ENCODE measurements around the gene IRF2BPL. TPM values are rescaled to one million over a fixed set of nuclear protein-coding genes. Genes with fewer than 3 reads are reported as not detected.

The IRF2BPL gene
- total RNA-seq, 1 donor from 2014 or later: 40.0 TPM

DNA sequence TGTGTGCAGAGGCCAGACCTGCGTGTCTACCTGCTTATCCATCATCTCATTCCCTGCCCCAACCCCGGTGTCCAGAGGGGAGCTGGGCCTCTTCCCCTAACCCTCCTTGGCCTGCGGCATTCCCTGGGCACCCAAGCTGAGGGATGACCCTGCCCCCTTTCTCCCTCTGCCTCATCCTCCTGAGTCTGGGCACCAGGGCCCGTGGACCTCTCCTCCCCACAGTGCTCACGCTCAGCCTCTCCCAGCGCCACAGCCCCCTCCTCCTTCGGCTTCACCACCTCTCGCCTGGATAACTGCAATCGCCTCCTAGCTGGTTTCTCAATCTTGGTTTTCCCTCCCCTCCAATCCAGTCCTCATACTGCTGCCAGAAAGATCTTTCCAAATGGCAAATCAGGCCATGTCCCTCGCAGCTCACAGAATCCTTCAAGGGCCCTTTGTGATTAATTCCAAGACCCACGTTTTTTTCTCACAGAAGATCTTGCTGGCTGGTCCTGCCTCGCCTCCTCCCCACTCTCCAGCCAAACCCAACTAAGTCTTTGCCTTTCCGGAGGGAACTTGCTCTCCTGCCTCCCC lies 16.2 kb downstream of the IRF2BPL start:
- DNase-seq (ENCODE audit: low spot score): no peak

DNA sequence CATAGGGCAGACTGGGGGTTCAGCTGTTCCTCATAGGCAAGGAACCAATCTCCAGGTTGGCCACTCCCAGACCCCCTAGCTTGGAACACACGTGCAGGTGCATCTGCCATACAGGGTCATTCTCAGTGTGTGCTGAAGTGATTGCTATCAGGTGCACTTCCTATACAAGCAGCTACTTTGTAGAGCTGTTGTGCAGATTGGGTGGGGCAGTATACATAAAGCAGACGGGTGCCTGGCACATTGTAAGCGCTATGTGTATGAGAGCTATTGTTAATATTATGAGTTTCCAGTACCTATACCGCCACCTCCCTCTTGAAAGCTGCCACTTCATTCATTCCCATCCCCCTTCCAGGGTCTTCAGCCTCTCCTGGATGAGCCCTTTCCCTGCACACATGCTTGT lies 17.3 kb downstream of the IRF2BPL start:
- no peak for DNase-seq (ENCODE audit: low spot score)

DNA sequence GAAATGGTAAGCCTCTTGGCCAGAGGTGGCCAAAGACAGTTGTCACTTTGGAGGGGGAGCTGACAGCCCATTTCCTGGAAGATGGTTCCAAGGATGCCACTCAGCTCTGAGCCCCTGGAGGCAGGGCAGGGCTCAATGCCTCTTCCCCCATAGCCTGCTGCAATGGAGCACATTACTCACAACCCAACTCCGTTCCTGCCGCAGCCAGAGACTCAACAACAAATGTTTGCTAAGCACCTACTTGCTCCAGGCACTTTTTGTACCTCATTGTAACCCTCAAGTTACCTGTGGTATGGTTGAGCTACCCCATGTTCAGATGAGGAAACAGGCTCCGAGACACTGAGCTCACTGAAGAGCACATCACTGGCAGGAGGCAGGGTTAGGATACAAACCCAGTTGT lies 19.5 kb downstream of the IRF2BPL start:
- DNase-seq (ENCODE audit: low spot score): no peak

DNA sequence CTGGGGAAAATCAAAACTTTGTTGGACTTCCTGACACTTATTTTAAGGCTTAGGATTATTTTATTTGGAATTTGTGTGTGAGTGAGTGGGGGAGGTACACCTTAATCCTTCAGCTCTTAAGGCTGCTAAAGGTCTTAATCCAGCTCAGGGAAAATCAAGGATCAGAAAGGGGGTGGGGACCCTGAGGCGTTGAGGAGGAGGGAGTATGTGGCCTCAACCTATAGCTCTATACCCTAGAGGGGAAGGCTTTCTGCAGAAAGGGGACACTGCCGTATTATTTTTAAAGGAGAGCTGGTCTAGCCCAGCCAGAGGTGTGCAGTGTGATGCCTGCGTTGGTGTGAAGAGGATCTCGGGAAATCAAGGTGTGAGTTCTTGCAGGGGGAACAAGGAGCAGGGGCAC lies 20.0 kb downstream of the IRF2BPL start:
- DNase-seq (ENCODE audit: low spot score): no peak

DNA sequence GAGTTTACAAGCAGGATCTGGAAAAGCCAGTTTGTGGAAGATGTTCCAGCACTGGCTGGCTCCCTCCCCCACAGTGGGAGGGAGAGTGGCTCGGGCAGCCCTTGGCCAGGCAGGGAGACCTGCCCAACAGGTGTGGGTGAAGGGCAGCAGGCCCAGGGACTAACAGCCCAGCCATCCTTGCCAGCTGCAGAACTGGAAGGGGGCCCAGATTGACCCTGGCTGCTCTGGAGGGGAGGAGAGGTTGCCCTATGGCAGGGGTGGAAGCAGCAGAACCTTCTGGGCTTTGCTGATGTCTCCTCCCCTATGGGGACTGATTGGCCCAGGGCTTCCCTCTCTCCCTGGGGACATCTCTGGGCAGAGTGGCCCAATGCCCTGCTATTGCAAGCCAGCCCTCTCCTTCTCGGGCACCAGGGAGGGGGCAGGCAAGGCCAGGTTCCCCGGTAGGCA lies 20.5 kb downstream of the IRF2BPL start:
- DNase-seq (ENCODE audit: low spot score): peak; percentile 76

DNA sequence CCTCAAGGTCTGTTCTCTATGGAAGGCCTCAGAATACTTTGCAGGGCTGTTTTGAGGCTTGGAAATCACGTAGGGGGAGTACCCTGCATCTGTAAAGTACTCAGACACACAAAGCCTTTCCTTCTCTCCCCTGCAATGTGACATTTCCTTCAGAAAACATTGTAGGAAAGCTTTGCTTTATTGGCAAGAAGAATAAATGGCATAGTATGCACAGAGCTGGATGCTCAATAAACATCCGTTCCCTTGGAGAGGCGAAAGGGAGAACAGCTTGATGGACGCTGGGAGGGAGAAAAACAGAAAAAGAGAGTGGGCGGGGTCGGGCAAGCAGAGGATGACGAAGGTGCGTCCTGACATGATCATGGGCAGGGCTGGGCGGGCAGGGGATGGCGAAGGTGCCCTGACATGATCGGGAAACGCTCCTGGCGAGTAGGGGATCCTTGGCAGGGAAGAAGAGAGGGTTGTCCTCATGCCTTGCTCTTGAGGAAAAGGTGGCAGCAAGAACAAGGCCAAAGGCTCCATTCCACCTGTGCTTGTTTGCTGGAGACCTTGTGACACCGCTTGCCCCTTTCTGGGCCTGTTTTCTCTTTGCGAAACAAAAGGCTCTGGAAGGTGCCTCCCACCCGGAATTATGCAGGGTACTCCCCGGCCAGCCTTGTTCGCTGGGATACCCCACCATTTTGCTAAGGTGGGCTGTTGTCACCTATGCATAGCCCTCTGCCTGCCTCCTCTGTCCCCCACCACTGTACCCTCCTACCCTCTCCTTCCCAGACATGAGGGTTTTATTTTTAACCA lies 21.1 kb downstream of the IRF2BPL start:
- DNase-seq (ENCODE audit: low spot score): peak; percentile 72

DNA sequence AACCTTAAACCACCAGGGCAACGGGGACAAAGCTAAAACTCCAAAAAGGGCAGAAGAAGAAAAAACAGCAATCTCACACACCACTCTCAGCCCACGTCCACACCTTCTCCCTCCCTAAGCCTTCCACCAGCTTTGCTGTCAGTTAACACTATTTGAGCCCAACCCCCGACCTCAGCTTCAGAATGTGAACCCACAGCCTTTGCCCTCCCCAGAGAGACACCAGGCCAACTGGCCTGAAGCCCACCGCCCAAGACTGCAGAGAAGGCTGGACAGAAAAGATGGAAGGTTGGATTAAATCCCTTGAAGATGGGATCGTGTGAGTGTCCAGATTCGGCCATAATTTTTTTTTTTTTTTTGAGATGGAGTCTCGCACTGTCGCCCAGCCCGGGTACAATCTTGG lies 22.4 kb downstream of the IRF2BPL start:
- DNase-seq (ENCODE audit: low spot score): no peak

DNA sequence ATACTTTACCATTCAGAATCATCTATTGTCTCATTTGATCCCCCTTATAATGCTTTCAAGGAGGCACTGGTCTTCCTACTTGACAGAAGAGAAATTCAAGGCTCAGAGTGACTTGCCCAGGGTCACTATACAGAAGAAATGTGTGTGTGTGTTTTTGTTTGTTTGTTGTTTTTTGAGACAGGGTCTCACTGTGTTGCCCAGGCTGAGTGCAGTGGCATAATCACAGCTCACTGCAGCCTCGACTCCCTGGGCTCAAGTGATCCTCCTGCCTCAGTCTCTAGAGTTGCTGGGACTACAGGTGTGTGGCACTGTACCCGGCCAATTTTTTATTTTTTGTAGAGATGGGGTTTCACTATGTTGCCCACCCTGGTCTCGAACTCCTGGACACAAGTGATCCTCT lies 22.9 kb downstream of the IRF2BPL start:
- no peak for DNase-seq (ENCODE audit: low spot score)

DNA sequence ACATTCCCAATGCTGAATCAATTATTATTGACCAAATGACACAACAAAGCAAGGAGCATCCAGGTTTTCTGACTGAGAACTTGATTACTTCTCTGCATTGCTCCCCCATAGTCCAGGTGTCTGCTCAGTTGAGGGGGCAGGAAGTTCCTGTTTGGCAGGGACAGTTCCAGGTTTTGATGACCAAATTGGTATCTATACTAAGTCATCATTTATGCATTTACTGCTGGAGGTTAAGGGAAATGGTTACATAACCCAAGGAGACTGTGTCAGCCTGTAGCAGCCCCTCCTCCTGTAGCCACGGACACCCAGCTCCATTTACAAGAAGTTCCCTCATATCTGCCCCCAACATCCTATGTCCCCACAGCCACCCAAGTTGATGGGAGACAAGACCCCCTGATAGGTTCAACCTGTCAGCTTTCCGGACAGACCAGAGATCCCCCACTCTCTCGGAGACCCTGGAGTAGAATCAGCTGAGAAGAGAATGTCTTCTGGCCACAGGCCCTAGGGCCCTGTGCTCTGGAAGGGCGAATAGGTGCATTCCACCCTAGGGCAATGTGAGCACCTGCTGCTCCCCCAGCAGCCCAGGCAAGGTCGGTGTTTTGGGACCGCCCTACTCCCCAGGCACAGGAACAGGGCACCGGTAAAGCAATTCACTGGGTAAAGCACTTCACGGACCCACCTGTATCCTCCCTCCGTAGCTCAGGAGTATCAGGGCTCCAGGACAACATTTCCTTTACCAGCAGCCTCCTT lies 23.6 kb downstream of the IRF2BPL start:
- DNase-seq (ENCODE audit: low spot score): no peak

DNA sequence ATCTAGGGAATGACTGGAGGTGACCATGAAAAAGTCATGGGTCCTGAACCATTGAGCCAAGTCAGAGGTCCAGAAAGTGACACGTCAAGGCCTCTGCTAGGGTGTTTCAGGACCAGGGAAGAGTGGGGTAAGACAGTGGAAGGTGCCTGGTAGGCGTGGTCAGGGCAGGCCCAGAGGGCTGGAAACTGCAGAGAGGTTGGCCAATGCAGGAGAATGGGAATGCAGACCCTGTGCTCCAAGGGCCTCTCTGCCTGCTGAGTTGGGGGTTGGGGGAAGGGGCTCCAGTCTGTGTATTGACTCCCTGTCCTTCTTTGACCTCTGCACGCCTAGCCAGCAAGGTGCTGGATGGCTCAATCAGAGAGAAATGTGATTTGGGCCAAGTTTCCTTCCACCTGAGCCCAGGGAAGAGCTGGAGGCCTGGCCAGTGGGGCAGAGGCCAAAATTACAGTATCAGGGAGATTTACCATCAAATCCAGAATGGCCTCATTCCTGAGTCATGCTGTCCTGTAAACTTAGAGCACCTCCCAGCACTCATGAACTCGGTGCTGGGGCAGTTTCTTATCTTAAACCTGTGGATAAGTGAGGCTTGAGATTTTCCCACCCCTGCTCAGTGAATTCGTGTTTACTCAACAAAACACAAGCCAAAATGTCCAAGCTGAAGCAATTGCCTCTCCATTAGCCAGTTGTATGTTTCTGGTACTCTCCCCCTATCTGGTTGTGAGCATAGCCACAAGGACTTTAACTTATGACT lies 24.4 kb downstream of the IRF2BPL start:
- peak; percentile 95 for DNase-seq (ENCODE audit: low spot score)

DNA sequence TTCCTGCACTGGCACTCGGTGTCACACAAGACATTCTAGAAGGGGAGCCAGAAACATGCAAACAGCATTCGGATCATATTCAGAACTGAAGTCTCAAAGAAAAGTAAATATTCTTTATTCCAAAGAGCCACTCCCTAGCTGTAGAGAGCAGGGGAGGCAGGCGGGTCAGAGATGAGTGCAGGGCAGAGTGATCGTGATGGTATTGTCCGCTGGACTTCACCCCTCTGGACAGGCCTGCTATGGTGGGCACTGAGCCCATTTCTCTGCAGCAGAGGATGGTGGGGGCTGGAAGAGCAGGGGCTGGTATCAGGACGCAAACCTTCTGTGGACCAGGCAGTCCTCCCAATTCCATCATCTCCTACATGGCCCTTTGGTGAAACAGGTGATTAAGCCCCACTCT lies 25.6 kb downstream of the IRF2BPL start:
- no peak for DNase-seq (ENCODE audit: low spot score)

DNA sequence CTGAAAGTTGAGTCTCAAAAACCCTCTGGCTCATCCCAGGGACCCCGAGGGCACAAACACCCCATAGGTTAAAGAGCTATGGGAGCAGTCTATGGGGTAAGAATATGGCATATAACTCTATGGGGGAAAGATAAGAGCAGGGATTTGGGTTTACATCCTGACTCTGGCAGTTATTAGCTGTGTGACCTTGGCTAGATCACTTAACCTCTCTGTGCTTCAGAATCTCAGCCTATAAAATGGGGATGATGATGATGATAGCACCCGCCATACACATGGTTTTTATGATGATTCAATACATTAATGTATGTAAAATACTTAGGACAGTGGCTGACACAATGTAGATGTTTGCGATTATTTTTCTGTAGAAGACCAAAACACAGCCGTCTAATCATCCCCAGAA lies 26.2 kb downstream of the IRF2BPL start:
- no peak for DNase-seq (ENCODE audit: low spot score)

DNA sequence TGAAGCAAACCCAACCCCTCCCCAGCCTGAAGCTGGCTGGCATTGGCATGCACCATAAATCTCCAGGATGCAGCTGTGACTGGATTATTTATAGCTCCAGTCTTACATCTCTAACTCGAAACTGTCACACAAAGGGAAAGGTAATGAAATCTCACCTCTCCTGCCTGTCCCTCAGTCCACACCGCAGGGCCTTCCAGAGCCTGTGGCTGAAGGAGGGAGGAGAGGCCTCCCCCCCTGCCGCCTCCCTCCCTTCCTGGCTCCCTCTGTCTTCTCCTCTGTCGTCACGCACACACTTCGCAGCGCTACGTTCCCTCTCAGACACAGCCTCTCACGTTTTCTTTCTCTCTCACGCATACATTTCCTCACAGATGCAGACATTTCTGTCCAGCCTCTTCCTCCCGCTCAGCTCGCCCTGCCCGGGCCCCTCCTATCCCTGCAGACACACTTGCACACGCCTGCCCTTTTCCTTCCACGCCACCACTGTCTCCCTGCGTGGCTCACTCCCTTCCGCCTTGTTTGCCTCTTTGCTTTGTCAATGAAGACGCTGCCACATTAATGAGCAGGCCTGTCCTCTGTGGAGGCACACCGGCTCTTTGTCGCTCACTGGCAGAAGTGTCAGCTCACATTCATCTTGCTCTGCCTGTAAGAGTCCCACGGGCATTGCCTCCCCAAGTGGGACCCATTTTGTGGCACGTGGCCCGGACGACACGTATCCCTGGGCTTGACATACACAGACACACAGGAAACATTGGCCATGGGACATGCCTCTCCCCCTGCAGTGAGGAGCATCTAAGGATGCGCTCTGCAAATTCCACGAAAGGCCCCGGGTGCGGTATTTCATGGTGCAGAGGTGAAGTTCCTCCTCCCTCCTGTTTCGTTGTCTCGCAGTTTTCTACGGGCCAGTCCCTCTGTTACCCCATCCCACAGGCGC lies 27.9 kb downstream of the IRF2BPL start:
- peak; percentile 91 for DNase-seq (ENCODE audit: low spot score)

DNA sequence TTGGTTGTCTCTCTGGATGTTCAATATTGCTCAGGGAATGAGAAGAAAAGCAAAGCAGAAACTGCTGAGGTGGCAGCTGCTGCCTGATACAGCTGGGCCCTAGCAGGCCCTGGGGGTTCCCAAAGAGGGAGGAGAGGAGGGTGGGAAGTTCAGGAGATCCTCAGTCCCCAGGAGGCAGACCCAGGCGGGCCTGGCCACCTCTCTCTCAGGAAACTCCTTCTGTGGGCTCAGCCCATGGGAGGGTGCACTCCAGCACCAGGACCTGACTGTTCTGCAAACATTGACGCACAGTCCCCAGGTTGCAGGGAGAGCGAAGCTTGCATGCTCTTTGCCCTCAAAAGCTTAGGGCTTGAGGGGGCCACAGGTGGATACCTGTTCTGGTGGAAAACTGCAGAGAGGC lies 29.6 kb downstream of the IRF2BPL start:
- DNase-seq (ENCODE audit: low spot score): no peak

DNA sequence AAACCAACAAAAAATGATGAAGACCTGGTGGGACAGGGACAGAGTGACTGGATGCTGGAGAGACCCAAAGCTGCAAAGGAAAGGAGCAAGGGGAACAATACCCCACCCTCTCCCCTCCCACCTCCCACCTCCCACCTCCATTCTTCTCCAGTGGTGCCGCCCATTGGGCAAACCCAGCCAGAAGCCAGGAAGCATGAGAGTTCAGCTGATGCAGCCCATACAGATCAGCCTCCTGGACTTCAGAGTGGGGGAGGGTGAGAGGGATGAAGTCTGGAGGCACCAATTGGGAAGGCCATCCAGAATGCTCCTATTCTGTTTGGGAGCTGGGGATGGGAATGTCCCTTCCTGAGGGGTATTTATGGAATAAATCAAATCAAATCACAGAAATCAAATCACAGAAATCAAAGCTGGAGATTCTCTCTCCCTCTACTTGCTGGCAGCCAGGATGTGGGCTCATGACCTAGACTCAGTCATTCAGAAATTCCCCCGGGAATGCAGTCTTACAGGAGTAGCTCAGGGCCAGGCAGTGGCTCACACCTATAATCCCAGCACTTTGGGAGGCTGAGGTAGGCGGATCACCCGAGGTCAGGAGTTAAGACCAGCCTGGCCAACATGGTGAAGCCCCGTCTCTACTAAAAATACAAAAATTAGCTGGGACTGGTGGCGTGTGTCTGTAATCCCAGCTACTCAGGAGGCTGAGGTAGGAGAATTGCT lies 31.1 kb downstream of the IRF2BPL start:
- no peak for DNase-seq (ENCODE audit: low spot score)

DNA sequence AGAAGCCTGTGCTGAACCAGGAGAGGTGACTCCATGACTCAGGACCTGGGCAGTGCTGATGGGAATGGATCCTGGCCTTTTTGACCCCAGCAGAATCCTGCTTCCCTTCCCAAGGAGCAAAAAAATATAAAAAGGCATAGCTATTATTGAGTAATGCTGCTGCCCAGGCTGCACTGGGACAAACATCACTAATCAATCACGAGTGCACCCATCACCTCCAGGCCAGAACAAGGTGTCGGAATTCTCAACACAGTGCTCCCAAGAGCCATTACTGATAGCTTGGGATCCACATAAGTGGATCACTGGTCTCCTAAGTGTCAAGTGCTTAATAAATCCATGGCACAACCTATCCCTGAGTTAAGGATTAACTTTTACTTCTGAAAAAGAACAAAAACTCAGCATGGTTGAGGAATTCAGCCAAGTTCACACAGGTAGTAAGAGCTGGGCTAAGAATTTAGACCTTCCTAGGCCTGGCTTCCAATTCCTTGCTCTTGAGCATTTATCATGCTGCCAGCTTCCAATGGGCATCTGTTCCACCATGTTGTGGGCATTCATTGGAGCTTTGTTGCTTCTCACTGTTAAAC lies 31.9 kb downstream of the IRF2BPL start:
- DNase-seq (ENCODE audit: low spot score): no peak

DNA sequence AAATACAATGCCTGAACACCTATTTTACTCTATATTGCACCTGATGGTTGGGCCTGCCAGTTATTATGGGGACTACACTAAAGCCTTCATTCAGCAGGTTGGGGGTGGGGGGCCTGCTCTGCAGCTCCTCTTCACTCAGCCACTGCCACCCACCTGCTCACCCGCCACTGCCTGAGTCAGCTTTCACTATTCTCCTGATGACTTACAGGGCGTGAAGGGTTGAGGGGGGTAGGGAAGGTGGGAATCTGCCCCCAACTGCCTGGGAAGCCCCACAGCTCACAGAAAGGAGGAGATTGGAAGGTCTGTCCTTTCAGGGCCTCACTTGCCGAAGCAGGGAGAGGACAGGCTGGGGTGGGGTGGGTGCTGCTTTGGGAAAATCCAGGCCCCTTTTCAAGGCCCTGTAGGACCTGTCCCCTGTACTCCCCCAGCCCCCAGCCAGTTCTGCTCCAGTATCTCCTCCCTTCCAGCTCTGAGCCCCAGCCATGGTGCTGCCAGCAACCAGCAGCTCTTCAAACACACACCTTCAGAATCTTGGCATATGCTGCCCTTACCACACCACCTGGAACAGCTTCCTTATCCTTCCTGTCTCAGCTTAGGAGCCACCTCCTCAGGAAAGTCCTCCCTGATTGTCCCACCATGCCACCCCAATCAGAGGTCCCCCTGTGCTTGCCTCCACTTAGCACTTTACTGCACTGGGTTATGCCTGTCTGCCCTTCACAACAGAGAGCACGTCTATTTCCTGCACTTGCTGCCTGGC lies 33.1 kb downstream of the IRF2BPL start:
- no peak for DNase-seq (ENCODE audit: low spot score)

DNA sequence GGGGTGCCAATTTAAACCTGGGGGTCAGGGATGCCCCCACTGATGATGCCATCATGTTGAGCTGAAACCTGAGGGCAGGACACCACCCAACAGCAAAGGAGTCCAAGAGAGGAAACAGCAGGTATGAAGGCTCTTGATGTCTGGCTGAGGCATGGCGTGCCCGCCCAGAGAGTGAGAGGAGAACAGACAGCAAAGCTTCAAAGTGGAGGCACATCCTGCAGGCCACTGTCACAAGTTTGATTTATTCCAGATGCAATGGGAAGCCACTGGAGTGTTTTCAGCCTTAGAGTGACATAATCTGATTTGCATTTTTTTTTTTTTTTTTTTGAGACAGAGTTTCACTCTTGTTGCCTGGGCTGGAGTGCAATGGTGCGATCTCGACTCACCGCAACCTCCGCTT lies 34.8 kb downstream of the IRF2BPL start:
- peak; percentile 42 for DNase-seq (ENCODE audit: low spot score)

DNA sequence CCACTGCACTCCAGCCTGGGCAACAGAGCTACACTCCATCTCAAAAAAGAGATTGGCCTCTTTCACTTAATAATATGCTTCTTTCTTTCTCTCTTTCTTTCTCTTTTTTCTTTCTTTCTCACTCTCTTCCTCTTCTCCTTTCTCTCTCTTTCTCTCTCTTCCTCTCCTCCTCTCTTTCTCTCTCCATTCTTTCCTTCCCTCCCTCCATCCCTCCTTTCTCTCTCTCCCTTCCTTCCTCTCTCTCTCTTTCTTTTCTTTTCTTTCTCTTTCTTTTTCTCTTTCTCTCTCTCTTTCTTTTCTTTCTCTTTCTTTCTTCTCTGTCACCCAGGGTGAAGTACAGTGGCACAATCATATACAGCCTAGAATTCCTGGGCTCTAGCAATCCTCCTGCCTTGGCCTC lies 38.4 kb downstream of the IRF2BPL start:
- DNase-seq (ENCODE audit: low spot score): no peak

All from umbilical cord (tissue), 2 donors.